ENCODE results near the gene ZFPM1.
"Not testable (repeated sequence)": the region's sequence is repeated elsewhere in the genome, so short reads cannot be mapped to it uniquely, and the experiment has no call there.

The ZFPM1 gene

DNA sequence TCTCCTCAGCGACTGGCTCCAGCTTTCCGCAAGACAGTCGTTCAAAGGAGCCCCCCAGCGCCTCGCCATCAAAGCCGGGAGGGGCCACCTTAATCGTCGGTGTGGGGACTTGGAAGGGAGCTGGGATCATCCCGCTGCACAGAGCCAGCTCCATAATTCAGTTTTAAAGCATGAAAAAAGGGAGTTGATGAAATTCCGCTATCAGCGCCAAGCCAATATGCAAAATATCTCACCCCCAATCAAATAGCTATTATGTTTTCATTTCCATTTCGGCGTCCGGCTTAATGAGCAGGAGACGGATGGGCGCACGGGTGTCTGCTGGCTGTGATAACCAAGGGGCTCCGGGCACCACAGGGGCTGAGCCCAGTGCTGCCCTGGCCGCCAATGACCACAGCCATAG is 27.7 kb downstream of the ZFPM1 start:
- no peak for DNase-seq (ENCODE audit: low spot score)

DNA sequence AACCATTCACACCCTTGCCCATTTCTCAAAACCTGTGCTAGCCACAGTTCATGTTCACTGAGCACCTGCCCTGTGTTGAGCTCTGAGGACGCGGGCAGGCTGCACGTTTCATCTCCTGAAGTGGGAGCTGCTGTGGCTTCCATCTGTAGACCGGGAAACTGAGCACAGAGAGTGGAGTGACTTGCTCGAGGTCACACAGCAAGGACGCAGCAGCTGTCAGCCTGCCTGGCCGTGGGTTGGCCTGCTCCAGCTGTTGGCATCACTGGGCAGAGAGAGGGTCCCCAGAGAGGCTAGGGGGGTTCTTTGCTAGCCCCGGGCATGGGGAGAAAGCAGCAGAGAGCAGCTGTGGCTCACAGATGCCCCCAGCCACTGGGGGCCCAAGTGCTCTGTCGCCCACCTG is 28.8 kb downstream of the ZFPM1 start:
- DNase-seq (ENCODE audit: low spot score) = no peak

DNA sequence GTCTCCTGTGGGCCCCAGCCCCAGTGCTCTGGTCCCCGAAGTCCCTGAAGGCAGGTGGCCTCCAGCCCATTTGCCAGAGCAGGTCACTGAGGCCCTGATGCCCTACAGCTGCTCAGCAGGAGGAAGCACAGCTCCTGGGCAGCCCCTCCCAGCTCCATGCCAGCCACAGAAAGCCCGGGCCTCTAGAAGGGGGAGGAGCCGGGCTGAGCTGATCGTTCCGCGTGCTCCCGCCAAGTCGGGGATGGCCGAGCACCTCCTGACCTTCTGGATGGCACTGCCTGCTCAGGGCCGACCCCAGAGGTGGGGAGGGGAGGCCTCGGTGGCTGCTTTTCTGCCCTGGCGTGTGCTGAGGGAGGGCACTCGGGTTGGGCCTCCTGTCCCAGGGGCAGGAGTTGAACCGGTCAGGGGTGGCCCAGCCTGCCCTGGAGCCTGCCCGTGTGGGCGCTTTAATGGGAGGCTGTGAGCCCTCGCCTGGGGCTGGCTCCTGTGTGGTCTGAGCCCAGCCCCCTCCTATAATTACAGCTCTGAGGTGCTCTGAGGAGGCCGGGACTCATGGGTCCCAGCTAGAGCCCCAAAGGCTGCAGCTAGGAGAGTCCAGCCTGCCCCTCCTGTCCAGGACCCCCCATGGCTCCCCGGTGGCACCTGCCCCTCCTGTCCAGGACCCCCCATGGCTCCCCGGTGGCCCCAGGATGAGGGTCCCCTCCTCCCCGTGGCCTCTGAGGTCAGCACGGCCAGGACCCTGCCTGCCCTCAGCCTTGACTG is 29.7 kb downstream of the ZFPM1 start:
- DNase-seq (ENCODE audit: low spot score) = no peak

DNA sequence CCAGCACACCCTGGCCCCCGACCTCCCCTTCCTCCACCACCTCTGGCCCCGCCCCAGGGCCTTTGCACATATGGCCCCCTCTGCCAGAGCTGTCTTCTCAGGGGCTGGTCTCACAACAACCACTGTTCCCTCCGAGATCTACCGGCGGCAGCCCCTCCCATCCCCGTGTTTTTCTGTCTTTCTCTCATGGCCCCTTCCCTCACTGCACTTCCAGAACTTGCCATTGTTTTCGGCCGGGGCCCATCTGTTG is 30.2 kb downstream of the ZFPM1 start:
- DNase-seq (ENCODE audit: low spot score) = no peak

DNA sequence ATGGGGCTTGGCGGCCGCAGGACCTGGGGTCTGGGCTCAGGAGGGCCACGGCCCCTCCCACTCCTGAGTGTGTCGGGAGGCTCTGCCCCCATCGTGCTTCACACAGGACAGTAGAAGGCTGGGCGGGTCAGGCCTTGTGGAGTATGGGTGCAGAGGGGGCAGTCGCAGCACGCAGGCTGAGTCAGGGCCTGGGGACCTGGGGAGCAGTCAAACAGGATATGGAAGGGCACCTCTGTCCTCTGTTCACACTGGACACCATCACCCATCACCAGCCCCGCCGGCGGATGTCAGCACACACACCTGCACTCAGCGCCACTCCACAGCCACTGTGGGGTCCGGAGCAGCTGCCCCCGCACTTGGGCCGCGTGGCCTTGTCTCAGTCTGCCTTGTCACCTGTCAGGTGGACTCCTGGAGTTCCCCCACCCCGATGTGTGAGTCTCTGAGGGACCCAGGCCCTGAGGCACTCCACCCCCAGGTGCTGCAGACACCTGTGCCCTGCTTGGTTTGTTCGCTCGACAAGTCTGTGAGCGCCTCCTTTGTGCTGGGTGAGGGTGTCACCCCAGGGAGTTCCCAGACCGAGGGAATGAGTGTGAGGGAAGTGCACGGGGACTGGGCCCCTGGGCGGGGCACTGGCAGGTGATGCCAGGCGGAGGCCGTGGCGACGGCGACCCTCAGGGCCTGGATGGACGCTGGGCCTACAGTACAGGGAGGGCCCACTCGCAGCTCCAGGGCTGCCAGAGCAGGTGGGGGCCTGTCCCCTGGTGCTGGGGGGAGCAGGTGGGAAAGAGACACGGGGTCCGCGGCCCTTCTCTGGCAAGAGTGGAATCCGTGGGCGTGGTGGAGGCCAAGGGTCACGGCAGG is 31.7 kb downstream of the ZFPM1 start:
- no peak for DNase-seq (ENCODE audit: low spot score)

DNA sequence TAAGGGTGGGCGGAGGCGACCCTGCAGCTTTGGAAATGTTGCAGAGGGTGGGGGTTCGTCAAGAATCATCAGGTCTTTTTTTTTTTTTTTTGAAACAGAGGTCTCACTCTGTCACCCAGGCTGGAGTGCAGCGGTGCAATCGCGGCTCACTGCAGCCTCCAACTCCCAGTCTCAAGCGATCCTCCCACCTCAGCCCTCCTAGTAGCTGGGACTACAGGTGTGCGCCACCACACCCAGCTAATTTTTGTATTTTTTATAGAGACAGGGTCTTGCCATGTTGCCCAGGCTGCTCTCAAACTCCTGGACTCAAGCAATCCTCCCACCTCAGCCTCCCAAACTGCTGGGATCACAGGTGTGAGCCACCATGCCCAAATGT is 32.3 kb downstream of the ZFPM1 start:
- DNase-seq (ENCODE audit: low spot score) = not testable (repeated sequence)

DNA sequence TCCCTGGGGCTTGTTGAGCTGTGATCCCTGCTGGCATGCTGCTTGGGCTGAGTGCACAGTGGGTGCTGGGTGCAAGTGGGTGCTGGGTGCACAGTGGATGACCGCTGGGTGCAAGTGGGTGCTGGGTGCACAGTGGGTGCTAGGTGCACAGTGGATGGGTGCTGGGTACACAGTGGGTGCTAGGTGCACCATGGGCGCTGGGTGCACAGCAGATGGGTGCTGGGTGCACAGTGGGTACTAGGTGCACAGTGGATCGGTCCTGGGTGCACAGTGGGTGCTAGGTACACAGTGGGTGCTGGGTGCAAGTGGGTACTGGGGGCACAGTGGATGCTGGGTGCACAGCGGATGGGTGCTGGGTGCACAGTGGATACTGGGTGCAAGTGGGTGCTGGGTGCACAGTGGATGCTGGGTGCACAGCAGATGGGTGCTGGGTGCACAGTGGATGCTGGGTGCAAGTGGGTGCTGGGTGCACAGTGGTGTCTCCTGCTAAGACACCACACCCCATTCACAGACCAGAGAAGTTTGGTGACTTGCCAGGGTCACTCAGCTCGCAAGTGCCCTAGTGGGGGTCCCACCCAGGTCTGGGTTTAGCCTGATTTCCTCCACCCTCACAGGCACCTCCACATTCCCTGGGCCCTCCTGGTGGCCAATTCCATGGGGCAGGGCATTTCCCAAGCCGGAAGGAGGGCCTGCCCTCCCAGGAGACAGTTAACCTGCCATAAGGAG is 33.5 kb downstream of the ZFPM1 start:
- no peak for DNase-seq (ENCODE audit: low spot score)

DNA sequence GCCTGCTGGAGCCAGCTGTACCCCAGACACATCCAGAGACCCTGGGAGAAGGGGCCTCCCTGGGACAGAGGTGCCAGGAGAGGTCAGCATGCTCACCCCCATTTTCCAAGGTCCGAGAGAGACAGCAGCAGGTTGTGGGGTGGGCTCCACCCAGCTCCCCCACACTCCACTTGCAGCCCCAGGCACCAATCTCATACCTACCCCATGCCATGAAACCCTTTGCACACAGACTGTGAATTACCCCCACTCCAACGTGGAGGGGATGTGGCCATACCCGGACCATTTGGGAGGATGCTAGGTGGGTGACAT is 34.0 kb downstream of the ZFPM1 start:
- DNase-seq (ENCODE audit: low spot score) = no peak

DNA sequence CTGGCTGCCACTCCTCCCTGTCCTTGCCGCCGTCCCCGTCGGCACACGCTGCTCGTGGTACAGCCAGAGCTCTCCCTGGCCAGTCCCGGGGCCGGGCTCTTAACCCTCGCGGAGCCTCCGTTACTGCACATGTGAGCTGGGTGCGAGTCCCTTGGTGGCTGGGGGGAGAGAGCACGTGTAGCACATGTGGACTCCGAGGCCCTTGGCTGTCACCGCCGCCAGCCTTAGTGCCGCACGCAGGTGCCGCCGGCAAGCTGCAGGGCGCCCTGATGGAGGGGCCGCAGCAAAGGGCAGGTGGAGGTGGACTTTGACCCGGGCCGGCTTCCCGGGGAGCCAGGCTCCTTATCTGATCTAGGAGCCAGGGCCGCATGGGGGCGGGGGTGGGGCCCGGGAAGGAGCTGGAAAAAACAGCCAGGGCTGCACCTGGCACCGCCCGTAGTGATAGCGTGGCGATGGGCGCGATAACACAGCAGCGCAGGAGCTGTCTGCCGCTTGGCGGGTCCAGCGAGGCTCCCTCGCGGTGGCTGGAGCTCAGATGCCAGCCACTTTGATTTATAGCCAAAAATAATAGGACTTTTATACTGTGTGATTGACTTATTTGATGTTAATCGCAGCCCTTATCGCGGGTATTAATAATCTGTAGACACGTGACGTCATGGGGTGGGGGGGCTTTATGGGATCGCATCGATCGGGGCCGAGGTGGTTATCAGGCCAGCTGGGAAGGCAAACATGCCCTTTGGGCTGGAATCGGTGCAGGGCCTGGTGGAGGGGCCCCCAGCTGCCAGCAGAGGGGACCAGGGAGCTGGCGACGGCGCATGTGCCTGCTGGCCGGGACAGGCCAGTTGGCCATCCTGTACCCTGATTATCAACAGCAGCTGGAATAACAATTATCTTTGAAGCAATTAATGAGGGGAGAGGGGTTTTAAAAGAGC is 35.1 kb downstream of the ZFPM1 start:
- DNase-seq (ENCODE audit: low spot score) = no peak

DNA sequence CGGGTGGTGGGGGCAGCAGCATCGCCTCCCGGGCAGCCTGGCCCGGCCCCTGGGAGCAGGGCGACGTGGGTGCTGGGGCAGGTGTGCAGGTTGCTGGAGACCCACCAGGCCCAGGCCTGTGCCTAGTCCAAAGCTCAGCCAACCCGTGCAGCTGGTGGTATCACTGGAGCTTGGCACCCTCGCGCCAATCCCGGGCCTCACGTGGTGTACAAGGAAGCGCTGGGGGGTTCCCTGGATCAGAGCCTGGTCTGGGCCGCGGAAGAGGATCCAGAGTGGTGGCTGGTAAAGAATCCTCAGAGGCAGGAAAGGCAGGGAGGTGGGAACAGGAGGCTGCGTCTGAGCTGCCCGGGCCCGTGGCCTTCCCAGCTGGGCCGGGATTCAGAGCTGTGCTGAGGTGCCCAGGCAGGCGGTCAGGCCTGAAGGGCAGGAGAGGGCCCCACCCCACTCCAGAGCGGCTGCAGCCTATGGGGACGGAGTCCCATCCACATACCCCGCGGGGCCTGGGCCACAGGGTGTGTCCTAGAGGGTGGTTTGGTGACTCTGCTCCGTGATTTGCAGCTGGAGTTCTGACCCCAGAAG is 36.2 kb downstream of the ZFPM1 start:
- DNase-seq (ENCODE audit: low spot score) = no peak

DNA sequence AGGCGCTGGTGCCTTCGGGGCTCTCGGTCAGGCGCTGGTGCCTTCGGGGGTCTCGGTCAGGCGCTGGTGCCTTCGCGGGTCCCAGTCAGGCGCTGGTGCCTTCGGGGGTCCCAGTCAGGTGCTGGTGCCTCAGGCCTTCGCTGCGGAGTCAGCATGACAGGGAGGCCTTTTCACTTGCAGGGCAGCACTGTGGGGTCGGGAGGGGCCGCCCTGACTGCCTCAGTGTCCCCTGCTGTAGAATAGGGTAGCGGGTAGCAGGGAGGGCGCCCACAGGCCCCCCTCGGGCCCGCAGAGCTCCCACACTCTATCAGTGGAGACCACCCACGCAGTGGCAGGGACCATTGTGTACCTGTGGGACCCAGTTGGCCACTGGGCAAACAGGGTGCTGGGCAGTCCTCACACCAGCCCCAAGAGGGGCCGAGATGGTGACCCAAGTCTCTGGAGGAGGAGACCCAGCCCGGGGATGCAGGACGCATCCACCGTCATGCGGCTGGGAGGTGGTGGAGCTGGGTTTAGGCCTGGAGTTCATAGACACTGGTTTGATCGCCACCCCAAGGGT is 38.0 kb downstream of the ZFPM1 start:
- no peak for DNase-seq (ENCODE audit: low spot score)

DNA sequence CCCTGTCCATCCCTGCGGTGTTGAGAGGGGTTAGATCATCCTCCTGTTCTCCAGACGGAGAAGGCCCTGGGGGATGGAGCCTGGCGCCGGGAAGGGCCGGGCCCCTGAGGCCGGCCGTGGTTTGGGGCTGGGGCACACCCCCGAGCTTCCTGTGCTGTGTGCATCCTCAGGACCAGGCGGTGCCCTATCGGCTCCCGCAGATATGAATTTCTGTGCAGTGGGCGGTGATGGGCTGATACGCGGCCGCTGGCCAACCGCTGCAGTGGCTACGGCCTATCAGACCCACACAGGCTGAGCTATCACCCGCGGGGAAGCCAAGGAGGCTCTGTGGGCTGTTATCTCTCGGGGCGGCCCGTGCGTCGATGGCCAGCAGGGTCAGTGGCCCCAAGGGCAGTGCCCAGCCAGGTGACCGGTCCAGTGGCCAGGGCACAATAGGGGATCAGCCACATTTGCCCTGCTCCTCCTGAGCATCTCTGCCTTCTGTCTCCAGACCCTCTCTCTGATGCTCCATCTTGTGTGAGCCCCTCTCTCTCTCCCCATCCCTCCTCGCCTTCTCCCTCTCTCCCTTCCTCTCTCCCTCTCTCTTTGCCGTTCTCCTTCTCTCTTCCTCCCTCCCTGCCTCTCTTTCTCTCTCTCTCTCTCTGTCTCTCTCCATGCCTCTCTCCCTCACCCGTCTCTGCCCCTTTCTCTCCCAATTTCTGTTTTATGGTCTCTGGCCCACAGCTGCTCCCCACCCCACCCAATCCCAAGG is 38.7 kb downstream of the ZFPM1 start:
- DNase-seq (ENCODE audit: low spot score) = no peak

DNA sequence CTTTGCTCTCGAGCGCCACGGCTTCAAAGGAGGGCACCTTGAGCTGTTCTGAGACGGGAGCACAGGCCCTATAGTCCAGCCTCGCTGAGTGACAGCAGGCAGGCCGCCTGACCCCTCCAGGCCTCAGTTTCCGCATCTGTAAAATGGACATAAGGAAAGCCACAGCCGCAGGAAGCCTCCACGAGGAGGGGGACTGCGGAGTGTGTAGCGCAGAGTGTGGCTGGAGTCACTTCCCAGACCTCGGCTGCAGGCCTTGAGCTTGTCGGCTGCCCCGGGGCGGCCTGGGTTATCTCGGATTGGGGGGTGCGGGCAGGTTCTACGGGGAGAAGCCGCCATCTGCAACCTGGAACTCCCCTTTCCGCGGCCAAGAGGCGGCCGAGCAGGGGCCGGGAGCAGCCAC is 40.8 kb downstream of the ZFPM1 start:
- no peak for DNase-seq (ENCODE audit: low spot score)

DNA sequence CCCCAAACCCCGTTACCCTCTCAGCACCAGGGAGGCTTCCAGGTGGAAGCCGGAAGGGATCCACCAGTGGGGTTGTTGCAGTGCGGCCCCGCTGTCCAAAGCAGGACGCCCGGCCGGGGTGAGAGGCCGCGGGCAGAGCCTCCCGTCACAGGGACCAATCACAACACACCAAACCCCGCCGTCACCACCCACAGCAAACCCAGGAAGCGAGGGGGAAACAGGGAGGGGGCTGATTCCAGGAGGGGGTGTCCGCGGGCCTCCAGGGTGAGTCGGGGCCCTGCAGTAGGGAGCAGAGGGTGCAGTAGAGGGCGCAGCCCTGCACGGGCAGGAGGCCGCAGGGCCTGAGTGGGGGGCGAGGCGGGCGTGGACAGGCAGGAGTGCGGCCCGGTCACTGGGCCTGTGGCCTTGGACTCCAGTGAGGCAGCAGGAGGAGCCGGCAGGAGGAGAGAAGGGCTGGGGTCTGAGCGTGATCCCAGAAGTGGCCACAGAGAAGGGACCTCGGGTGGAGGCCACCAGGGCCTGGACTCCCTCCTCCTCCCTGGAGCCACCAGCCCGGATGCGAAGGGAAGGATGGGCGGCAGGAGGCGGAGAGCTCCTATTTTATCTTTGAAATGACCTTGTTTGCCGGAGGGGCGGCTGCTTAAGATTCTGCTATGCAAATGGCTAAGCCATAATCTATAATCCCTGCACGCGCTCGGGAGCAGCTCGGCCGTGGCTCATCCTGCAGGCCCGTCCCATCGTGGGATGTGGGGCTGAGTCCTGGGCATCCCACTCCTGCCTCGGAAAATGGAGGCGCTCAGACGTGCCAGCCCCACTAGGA is 41.5 kb downstream of the ZFPM1 start:
- DNase-seq (ENCODE audit: low spot score) = no peak

DNA sequence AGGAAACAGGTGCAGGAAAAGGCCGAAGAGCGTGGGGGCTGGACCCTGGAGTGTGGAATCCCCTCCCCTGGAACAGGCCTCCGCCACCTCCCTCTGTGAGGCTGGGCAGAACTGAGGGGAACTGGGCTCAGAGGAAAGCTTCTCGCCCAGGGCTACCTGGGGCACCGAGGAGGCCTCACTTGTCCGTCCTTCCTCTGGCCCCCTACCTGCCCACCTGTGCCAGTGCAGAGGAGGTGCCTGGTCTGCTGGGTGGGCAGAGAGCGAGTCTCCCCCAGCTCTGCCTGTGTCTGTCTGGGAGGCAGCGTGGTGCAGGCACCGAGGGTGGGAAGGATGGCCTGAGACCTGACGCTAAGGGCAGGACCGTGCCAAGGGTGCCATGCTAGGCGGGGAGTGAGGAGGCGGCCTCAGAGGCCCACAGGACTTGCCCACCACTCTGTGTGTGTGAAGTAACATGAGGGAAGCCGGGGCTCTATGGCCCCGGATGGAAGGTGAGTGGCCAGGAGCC is 42.2 kb downstream of the ZFPM1 start:
- DNase-seq (ENCODE audit: low spot score) = no peak

DNA sequence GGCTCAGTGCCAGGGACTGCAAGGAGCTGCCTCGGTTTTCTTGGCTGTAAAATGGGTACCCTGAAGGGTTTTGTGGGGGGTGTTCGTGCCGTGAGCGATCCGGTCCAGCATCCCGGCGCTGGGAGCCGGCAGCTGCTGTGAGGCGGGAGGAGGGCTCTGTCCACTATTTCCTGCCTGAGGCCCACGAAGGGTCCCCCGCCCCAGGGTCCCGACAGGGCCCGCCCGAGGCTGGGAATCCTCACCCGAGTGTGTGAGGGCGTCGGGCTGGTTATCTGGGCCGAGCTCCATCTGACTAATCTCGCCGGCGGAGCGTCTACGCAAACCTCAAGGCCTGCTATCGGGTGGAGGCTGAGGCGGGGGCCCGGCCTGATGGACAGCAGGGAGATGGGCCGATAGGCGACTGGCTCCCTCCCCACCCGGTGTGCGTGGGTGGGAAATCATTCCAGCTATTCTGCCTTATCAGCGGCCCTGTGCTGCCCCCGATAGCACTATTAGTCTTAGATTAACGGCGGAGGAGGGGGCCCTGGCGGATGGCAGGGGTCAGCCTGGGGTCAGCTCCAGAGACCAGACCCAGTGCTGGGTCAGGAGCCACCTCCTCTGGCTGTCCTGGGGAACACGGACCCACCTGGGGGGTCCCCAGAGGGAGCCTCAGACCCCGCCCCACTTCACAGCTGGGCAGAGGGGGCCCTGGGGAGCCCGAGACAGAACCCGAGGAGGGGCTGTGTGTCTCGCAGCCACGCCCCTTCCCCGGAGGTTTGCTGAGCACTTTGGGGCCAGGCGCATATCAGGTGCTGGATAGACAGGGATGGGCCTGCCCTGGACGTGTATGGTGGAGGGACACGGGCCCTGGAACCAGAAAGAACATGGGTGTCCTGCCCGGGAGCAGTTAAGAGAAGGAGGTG is 44.7 kb downstream of the ZFPM1 start:
- no peak for DNase-seq (ENCODE audit: low spot score)

DNA sequence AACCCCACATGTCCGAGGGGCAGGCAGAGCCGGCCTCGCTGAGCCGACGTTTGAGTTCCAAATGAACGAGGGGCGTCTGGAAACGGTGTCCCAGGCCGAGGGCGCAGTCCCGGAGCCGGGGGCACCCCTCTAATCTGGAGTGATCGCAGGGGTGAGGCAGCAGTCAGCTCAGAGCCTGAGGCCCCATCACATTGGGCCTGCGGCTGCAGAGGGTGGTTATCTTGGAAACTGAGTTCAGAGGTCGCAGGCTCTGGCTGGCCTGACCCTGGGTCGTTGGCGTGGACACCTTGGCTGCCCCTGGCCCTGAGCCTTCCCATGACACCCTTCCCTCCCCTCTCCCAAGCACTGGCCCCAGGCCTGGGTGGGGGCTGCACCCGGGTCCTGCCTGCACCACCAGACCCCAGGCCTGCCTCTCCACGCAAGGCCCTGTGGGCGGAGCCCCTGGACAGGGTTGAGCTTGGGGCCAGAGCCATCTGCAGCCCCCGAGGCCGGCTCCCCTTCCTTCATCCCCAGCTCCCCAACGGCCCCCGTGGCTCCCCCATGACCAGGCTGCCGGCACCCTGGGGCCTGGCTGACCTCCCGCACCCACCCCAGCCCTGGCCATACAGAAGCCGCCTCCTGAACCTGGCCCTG is 45.6 kb downstream of the ZFPM1 start:
- no peak for DNase-seq (ENCODE audit: low spot score)

DNA sequence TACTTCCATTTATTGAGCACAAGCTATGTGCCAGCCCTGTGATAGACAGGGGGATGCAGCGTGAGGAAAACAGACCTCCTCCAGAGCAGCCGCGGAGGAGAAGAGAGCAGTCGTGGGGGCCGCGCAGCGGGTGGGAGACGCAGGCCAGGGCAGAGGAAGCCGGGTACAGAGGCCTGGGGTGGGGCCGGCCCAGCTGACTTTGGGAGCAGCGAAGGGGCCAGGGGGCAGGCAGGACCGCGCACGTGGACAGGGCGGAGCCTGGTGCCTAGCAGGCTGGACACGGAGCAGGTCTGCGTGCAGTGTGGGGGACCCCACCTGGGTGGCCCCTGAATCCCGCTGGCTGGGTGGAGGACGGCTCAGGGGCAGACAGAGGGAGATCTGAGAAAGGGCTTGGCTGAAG is 46.2 kb downstream of the ZFPM1 start:
- no peak for DNase-seq (ENCODE audit: low spot score)
